Activated naive CD4-positive, alpha-beta T cell treated with anti-CD3 and anti-CD28 coated beads, Interleukin-2, amount 50 U/mL, for 24 hours (primary cell): Measurements from ENCODE around the gene ANXA4.
"Not testable (repeated sequence)": the region's sequence is repeated elsewhere in the genome, so short reads cannot be mapped to it uniquely, and the experiment has no call there.

ENCODE experiments used
- H3K27ac Mint-ChIP-seq: one replicate; pipeline ENCODE4 v1.8.0; 2021; ENCODE audit warnings: mild to moderate bottlenecking, mixed read lengths
- H3K27me3 Mint-ChIP-seq: one replicate; pipeline ENCODE4 v1.8.0; 2021; ENCODE audit warnings: mixed read lengths
- H3K36me3 Mint-ChIP-seq: one replicate; pipeline ENCODE4 v1.8.0; 2021; ENCODE audit warnings: mixed read lengths
- H3K4me1 Mint-ChIP-seq: one replicate; pipeline ENCODE4 v1.8.0; 2021; ENCODE audit warnings: mixed read lengths
- H3K4me3 Mint-ChIP-seq: one replicate; pipeline ENCODE4 v1.8.0; 2021; ENCODE audit warnings: mild to moderate bottlenecking, mixed read lengths
- H3K9me3 Mint-ChIP-seq: one replicate; pipeline ENCODE4 v1.8.0; 2021; ENCODE audit warnings: mixed read lengths

Gene ANXA4

DNA sequence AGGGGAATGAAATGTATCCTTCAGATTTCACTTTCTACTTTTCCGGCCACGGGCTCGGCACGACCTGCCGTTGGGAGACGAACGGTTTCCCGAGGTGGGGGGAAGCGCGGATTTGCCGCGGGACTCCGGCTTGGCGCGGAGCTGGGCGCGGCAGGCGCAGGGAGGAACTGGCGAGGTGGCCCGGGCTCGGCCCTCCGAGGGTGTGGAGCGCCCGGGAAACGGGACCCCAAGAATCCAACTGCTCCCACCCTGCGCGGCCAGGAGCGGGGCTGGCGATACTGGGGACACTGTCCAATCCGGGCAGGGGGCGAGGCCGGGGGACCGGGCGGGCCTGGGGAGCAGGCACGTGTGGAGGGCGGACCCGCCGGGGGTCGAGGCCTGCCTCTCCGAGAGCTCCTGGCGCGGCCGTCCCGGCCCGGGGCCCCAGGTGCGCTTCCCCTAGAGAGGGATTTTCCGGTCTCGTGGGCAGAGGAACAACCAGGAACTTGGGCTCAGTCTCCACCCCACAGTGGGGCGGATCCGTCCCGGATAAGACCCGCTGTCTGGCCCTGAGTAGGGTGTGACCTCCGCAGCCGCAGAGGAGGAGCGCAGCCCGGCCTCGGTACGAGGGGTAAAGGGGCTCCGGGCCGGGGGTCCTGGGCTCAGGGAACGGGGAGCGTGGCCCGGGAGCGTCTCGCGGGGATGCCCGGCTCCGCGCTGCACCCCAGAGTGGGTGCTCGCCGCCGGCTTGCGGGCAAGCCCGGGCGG lies at the start of gene ANXA4:
Gene ANXA4 (plus strand): TSS at position 560 of the 747 bp plus-strand sequence. CDS start 39,432 bp downstream, outside the sequence.
- peak within 1 kb of the TSS; percentile 97 for H3K4me3 Mint-ChIP-seq
- H3K27me3 Mint-ChIP-seq: no peaks in the 10 kb centered on the region
- H3K27ac Mint-ChIP-seq: peak within 1 kb of the TSS; percentile 94
- H3K36me3 Mint-ChIP-seq: no peaks in the 10 kb centered on the region
- peaks cover 13% of the 10 kb centered on the region for H3K4me1 Mint-ChIP-seq
- H3K9me3 Mint-ChIP-seq: no peaks in the 10 kb centered on the region

DNA sequence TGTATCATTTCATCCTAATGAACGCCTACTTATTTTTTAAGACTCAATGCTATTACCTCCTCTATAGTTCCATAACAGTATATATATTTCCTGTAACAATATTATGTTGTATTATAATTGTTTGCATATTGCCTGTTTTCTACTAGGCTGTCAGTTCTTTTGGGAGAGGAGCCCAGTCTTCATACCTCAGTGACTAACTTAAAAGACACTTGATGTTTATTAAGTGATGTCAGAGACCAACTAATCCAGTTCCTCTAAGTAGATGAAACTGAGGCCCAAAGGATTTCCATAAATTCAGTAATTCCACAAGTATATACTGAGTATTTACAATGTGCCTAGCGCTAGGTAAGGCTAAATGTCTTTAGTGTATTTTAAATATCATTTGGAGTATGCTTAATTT lies 49.5 kb upstream of the ANXA4 start:
- Mint-ChIP-seq H3K4me3 (no peak overlapping the region), H3K9me3 (no peaks in the 10 kb centered on the region), H3K36me3 (no peaks in the 10 kb centered on the region), H3K4me1 (peaks cover 93% of the 10 kb centered on the region), H3K27ac (peak overlapping the region; percentile 64), H3K27me3 (no peaks in the 10 kb centered on the region)

DNA sequence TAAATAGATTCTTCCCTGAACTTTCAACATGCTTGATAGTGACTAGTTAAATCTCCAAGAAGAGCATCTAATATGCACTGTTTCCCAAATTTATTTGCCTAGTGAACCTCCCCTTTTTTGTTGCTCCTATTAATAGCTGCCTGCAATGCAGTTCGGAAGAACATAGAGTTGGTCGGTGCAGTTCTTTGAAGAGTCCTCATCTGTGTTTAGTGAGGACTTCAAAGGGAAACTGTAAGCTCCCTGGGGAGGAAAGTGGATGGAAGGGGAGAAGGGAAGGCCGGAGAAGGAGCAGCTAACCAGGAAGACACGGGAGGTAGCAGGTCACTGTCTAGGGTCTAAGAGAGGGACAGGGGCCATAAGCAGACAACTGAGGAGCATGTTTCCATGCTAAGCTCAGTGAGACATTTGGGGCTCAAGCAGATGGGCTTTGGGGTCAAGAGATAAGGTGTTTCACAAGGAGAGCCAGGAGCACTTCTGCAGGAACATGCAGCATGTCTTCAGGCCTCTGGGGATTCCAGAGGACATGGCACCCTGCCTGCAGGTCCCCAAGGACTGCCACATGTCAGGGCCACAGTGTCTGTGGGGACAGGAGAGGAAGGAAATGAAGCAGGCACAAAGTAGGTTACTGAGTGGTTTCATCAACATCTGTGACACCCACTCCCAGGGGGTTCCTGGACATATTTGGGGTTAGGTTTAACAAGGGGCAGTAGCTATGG lies 48.7 kb upstream of the ANXA4 start:
- Mint-ChIP-seq H3K4me1 (peaks cover 93% of the 10 kb centered on the region), H3K9me3 (no peaks in the 10 kb centered on the region), H3K27ac (peak overlapping the region; percentile 85), H3K27me3 (no peaks in the 10 kb centered on the region), H3K4me3 (peak overlapping the region; percentile 54), H3K36me3 (no peaks in the 10 kb centered on the region)

- no peaks in the 10 kb centered on the region for H3K36me3 Mint-ChIP-seq
- peaks cover 93% of the 10 kb centered on the region for H3K4me1 Mint-ChIP-seq
- H3K27ac Mint-ChIP-seq: peak overlapping the region; percentile 75
- H3K27me3 Mint-ChIP-seq: no peaks in the 10 kb centered on the region
- no peaks in the 10 kb centered on the region for H3K9me3 Mint-ChIP-seq
- peak overlapping the region; percentile 74 for H3K4me3 Mint-ChIP-seq
These were observed 48.0 kb upstream of the ANXA4 start for GRCh38 chr2:69693775-69694450.

DNA sequence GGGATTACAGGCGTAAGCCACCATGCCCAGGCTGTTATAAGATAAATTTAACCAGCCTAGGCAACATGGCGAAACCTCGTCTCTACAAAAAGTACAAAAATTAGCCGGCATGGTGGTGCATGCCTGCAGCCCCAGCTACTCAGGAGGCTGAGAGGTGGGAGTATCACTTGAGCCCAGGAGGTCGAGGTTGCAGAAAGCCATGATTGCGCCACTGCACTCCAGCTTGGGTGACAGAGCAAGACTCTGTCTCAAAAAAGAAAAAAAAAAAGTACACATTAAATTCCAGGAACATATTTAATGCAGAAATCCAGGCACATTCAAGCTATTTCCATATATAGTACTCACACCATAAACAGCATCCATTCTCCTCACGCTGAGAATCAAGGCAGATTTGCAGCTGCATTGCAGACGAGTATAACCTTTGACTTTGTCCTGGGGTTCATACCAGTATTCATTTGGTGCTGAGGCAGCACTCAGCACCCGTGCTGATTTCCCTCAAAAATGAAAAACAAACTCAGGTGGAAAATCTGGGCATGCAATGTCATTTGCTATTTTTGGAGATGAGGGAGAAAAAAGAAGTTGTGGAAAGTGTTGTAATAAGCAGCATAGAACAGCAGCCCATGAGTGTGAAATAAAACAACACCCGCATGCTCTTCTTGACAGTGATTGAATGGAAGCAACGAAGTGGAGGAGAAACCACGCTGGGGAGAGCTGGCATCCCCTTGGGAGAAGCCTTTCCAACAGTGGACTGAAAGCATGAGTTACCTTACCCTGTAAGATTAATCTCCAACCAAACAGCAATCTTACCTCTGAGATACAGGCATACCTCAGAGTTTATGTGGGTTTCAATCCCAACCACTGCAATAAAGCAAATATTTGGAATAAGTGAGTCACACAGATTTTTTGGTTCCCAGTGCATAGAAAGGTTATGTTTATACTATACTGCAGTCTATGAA lies 46.8 kb upstream of the ANXA4 start:
- Mint-ChIP-seq H3K4me3 (peak overlapping the region; percentile 74), H3K4me1 (peaks cover 96% of the 10 kb centered on the region), H3K36me3 (no peaks in the 10 kb centered on the region), H3K27ac (peak overlapping the region; percentile 78), H3K27me3 (no peaks in the 10 kb centered on the region), H3K9me3 (no peaks in the 10 kb centered on the region)

- Mint-ChIP-seq H3K36me3 (no peaks in the 10 kb centered on the region), H3K4me3 (peak overlapping the region; percentile 74), H3K4me1 (peaks cover 95% of the 10 kb centered on the region), H3K27ac (no peak overlapping the region), H3K27me3 (no peaks in the 10 kb centered on the region), H3K9me3 (no peaks in the 10 kb centered on the region)
These were observed 46.1 kb upstream of the ANXA4 start for GRCh38 chr2:69695850-69696216.

- peaks cover 57% of the 10 kb centered on the region for H3K4me1 Mint-ChIP-seq
These were observed 41.6 kb upstream of the ANXA4 start for GRCh38 chr2:69700381-69700780.

GRCh38 chr2:69701100-69701945 lies 40.6 kb upstream of the ANXA4 start:
- H3K27ac Mint-ChIP-seq: no peak overlapping the region
- no peak overlapping the region for H3K4me3 Mint-ChIP-seq
- H3K4me1 Mint-ChIP-seq: peaks cover 47% of the 10 kb centered on the region
- no peaks in the 10 kb centered on the region for H3K27me3 Mint-ChIP-seq
- H3K36me3 Mint-ChIP-seq: no peaks in the 10 kb centered on the region
- H3K9me3 Mint-ChIP-seq: no peaks in the 10 kb centered on the region

More at GRCh38 chr2:69700381-69700780, 41.6 kb upstream of the ANXA4 start:
- H3K27me3 Mint-ChIP-seq: no peaks in the 10 kb centered on the region
- H3K36me3 Mint-ChIP-seq: no peaks in the 10 kb centered on the region
- H3K9me3 Mint-ChIP-seq: no peaks in the 10 kb centered on the region
- H3K4me3 Mint-ChIP-seq: no peak overlapping the region
- H3K27ac Mint-ChIP-seq: no peak overlapping the region

GRCh38 chr2:69703189-69703588 lies 38.7 kb upstream of the ANXA4 start:
- no peak overlapping the region for H3K4me3 Mint-ChIP-seq
- no peaks in the 10 kb centered on the region for H3K9me3 Mint-ChIP-seq
- no peaks in the 10 kb centered on the region for H3K27me3 Mint-ChIP-seq
- no peaks in the 10 kb centered on the region for H3K36me3 Mint-ChIP-seq
- peaks cover 34% of the 10 kb centered on the region for H3K4me1 Mint-ChIP-seq
- H3K27ac Mint-ChIP-seq: no peak overlapping the region

- Mint-ChIP-seq H3K27ac (no peak overlapping the region), H3K36me3 (no peaks in the 10 kb centered on the region), H3K4me3 (no peak overlapping the region), H3K9me3 (no peaks in the 10 kb centered on the region), H3K4me1 (peaks cover 29% of the 10 kb centered on the region), H3K27me3 (no peaks in the 10 kb centered on the region)
These were observed 37.5 kb upstream of the ANXA4 start for GRCh38 chr2:69704446-69704845.

DNA sequence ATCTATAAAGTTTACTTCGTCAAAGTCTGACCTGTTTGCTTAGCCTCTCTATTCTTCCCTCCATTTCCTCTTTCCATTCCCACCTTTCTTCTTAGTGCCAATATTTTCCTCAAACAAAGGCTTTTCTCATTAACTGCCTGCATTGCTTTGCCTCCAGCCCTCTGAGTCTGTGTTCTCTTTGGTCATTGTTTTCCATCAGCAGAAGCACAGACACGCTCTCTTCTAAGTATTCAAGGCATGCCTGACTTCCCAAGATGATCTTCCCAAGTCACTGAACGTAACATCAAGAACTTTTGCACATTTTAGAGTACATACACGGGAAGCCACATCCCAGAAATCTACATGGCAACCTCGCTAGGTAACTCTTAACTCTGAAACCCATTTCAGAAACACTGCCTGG lies 32.6 kb upstream of the ANXA4 start:
- Mint-ChIP-seq H3K27ac (no peak overlapping the region), H3K4me1 (peaks cover 23% of the 10 kb centered on the region), H3K36me3 (no peaks in the 10 kb centered on the region), H3K4me3 (no peak overlapping the region), H3K9me3 (no peaks in the 10 kb centered on the region), H3K27me3 (no peaks in the 10 kb centered on the region)

- Mint-ChIP-seq H3K27me3 (no peaks in the 10 kb centered on the region), H3K4me1 (peaks cover 29% of the 10 kb centered on the region), H3K36me3 (no peaks in the 10 kb centered on the region), H3K9me3 (no peaks in the 10 kb centered on the region), H3K4me3 (no peak overlapping the region), H3K27ac (no peak overlapping the region)
These were observed 30.0 kb upstream of the ANXA4 start for GRCh38 chr2:69711971-69712370.

DNA sequence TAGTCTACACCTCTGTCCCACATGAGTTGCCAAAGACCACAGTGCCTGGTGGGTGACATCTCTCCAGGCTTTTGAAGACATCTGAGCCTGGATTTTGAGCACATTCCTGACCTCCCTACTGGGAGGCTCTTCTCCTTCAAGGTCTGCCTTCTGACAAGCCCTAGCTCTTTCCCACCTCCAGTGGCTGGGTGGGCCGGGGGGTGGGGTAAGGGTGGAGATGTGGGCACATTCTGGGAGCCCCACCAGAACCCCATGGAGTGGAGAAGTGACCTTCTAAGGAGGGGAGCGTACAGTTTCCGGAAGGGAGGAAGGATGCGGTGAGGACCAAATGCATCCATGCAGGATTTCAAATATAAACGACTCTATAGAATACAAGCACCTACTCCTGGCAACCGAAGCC lies 27.9 kb upstream of the ANXA4 start:
- no peak overlapping the region for H3K4me3 Mint-ChIP-seq
- no peaks in the 10 kb centered on the region for H3K9me3 Mint-ChIP-seq
- H3K27me3 Mint-ChIP-seq: no peaks in the 10 kb centered on the region
- H3K4me1 Mint-ChIP-seq: peaks cover 20% of the 10 kb centered on the region
- H3K27ac Mint-ChIP-seq: no peak overlapping the region
- H3K36me3 Mint-ChIP-seq: no peaks in the 10 kb centered on the region

- H3K9me3 Mint-ChIP-seq, H3K4me3 Mint-ChIP-seq, H3K36me3 Mint-ChIP-seq, H3K27ac Mint-ChIP-seq, H3K27me3 Mint-ChIP-seq: not testable (repeated sequence)
- peaks cover 16% of the 10 kb centered on the region for H3K4me1 Mint-ChIP-seq
These were observed 27.3 kb upstream of the ANXA4 start for GRCh38 chr2:69714539-69715220.
